GM18499 (cell line): ENCODE measurements around the gene ETV7.
"Not testable (repeated sequence)": the region's sequence is repeated elsewhere in the genome, so short reads cannot be mapped to it uniquely, and the experiment has no call there.

Source experiments
- ATAC-seq: cut with Tn5 transposase; IDR thresholded peaks from one replicate; pipeline ENCODE4 v1.9.1; 2021; ENCODE audit warnings: moderate number of reproducible peaks; ENCODE audit not compliant: insufficient read depth, unreplicated experiment

The ETV7 gene

DNA sequence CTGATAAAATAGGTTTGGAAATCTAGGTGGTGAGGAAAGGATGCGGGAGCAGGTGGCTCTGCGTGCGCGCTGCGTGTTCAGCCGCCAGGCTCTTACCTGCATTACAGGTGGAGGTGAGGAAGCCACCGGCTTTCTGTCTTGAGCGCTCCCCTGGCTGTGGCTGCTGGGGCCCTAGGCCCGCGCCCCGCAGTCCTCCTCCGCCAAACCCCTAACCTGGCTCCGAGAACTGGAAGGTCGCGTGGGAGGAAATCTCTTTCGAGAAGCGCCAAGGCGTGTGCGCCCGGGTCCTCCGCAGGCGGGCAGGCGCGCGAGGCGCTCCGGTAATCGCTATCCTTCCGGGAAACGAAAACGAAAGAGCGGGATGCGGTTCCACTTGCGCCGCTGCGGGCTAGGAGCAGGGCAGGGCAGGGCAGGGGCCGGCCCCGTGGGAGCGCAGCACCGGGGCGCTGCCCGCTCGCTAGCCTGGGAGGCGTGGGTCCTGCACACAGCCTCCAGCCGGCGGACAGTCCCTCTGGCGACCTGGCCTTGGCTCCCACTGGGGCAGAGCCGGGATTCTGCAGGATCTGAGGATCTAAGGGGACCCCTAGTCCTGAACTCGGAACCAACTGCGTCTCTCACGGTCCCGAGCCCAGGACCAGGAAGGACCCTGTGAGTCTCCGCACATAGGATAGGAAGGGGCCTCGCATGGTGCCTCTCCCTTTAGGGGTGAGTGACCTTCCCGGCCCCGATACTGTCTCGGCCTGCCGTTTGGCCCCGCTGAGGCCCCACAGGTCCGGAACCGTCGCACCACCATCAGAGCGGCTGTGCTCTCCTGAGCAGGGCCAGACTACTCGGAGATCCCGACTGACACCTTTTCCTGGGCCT lies at the start of gene ETV7:
Gene ETV7 (minus strand): TSS at position 230 of the 864 bp plus-strand sequence. CDS start 128 bp downstream, at position 102.
- ATAC-seq, result no peak

DNA sequence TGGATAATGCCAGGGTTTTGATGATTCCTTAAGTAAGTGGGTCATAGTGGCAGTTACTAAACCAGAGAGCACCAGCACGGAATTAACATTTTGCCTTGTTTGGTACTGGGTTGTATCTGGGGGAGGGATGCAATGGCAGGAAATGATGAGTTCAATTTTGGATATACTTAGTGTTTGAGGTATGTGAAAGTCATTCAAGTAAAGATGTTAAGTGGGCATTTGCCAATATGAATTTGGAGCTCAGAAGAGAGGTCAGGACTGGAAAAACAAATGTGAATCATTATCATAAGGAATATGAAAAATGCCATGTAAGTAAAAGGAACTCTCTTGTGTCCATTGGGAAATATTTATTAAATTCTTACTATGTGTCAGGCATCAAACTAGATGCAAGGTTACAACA lies 49.0 kb upstream of the ETV7 start:
- ATAC-seq, result no peak

DNA sequence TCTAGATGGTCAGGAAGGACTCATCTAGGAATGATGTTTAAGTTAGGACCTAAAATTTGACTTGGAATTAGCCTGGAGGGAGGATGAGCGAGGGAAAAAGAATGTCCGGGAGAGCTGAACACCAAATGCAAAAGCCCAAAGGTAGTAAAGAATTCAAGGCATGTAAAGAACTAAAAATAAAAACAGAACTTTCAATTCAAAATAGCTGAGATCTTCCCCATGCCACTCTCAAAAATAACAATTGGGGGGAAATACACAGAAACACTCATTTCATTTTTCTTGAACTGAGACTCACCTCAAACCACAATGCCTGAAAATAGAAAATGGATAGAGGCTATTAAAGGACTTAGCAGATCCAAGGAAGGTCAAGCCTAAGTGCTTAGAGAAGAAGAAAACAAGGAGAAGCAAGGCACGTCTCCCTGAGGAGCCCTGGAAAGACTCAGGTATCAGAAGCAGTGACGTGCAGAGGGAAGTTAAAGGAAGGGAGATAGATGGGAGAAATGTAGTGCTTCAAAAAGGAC lies 44.7 kb upstream of the ETV7 start:
- no peak for ATAC-seq

DNA sequence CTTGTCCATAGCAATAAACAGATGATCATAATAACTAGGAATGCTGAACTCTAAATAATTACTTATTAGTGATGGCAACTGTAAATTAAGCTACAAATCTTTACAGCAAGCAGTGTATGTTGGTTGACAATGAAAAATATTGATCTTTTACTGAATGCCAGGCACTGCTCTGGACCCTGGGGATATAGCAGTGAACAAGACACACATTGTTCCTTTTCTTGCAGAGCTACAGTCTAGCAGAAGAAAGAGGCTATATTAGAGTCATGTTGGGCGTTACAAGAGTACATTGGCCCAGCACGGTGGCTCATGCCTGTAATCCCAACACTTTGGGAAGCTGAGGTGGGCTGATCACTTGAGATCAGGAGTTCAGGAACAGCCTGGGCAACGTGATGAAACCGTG lies 43.7 kb upstream of the ETV7 start:
- ATAC-seq, result no peak

DNA sequence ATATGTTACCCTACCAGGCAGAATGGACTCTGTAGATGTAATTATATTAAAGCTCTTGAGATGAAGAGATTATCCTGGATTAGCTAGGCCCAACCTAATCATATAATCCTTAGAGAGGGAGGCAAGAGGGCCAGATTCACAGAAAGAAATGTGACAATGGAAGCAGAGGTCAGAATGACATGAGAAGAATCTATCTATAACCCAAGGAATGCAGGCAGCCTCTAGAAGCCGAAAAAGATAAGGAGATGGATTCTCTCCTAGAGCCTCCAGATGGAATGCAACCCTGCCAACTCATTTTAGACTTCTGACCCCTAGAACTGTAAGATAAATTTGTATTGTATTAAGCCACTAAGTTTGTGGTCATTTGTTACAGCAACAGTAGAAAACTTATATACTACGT lies 42.9 kb upstream of the ETV7 start:
- ATAC-seq, result no peak

DNA sequence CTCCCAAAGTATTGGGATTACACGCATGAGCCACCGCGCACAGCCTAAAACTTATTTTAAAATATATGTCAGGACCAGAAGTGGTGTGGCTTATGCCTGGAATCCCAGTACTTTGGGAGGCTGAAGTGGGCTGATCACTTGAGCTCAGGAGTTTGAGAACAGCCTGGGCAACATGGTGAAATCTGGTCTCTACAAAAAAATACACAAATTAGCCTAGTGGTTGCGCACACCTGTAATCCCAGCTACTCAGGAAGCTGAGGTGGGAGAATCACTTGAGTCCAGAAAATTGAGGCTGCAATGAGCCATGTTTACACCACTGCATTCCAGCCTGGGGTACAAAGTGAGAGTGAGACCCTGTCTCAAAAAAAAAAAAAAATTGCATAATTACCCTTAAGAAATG lies 41.4 kb upstream of the ETV7 start:
- no peak for ATAC-seq

DNA sequence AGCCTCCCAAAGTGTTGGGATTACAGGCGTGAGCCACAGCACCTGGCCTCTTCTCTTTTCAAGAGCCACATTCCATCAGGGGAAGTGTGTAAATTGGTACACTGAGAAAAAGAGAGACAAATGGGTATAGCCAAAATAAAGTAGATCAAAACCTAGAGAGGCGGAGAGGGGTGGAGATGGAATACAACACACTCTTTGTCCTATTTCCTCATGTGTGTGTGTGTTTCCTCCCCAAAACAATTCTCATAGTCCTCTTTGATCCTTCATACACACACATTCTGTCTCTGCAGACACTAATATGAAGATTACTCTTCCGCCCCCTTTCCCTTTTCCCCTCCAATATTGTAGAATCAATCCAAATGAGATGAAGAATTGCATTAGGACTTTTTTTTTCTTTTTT lies 39.2 kb upstream of the ETV7 start:
- no peak for ATAC-seq

DNA sequence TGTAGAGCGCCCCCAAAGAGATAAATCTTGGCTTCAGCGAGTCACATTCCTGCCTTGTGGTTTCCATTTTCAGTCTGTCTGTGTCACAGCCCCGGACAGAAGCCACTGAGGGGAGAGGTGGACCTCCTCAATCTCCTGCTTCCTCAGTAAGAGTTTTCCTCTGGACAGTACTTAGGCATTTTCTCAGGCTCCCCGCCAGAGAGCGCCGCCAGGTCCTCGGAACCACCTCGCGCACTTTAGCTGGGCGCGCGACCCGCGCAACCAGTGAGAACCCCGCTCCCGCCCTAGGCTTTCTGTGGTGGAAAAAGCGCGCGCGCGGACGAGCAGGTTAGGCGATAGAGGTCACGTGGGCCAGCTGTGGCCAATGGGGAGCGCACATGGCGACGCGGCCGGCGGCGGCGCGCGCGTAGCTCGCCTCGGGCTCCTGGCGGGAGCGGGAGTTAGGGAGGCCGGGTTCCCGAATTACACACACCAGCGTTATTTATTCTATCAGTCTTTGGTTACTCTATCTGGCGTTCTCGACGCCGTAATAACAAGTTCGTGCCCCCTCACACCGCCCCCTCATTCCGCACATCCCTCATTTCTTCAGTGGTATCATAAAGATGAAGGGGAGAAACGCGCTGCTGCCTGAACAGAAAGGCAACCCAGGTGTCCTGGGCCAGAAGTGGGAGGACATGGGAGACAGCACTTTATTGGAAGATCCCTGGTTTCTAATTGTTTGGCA lies 35.8 kb upstream of the ETV7 start:
- ATAC-seq, result peak; percentile 77

DNA sequence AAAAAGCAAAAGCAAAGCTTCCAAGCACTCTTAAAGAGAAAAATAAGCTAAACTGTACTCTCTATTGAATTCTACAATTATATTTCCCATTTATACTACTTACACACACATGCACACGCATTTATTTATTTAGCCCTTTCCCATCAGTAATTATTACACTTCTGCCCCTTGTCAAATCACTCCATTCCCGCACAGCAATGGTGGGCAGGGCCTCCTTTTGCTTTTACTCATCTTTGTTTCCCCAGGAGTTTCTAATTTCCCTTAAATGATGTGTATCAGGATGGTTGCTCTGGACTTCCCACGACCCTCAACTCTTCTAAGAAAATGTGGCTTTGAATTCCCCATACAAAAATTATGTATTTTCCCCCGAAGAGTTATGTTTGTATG lies 35.2 kb upstream of the ETV7 start:
- ATAC-seq, result no peak

DNA sequence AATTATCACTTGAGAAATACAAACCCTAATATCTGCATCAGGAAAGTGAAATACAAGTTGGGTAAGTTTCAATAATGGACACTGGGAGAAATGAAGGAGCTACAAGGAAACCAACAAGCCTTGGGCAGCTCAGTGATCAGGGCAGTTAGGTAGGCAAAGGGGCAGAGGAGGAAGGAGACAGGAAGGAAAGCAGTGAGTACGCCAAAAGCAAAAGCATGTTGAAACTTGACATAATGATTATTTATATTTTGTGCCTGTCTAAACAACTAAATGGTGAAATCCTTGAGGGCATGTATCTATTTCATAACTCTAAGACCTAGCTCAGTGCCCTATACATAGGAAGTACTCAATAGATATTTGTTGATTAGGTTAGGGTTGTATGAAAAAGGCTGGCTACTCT lies 31.8 kb upstream of the ETV7 start:
- ATAC-seq, result no peak

DNA sequence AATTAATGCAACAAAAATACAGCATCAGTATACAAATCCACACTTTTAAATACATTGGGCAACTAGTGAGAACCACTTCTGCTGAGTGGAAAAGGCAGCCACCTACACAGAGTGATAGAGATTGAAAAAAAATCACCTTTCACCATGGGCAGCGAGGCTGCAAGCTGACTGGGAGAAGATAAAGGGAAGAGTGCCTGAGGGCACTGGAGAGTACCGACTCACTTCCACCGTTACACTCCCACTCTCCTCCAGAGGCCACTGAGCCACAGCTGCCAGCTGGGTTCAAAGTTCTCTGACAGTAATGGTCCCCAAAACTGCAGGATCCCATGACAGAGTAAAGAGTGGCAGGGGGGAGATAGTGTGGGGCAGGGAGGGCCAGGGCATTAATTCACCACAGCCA lies 31.1 kb upstream of the ETV7 start:
- ATAC-seq, result no peak

DNA sequence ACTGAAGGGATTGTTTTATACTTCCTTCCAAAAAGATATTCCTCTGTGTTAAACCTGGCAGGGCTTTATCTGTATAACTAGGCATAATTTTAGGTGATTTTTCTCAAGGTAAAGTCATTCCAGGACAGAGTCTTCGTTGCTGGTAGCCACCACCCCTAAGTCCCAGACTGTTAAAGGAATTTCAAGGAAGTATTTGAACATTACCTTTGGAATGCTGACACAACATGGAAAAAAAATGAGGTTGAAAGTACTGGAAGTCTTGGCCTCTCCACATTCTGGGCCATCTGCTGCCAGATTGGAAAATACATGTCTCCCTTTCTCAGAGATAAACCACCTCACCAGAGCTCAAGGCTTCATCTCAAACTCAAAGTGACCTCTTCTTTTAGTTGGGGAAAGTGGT lies 27.0 kb upstream of the ETV7 start:
- no peak for ATAC-seq

DNA sequence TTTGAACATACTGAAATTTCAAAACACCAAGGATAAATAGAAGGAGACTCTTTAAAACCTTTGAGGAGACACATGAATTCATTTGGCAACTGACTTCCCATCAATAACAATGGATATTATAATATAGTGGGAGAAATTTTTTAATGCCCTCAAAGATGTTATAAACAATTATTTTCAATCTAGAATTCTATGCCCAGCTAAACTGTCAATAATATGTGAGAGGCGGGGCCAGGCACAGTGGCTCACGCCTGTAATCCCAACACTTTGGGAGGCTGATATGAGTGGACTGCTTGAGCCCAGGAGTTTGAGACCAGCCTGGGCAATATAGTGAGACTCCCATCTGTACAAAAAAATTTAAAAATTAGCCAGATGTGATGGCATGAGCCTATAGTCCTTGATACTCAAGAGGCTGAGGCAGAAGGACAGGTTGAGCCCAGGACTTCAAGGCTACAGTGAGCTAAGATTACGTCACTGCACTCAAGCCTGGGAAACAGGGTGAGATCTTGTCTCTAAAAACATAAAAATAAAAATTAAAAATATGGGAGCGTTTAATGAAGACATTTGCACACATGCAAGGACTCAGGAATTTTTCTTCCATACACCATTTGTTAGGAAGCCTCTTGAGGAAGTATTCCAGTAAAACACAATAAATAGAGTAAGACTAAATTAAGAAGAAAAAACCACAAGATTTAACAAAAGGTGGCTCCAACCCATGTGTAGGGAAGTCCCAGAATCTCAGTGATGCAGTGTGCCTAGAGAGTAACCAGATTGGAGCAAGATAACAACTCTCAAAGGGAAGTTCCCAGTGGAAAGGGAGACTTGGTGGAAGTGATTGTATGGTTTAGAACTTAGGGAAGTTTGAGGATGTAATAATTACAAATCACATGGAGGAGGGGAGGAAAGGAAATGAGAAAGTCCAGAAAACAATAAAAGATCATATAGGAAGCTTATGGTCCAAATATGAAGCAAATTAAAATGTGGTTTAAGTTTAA lies 26.3 kb upstream of the ETV7 start:
- ATAC-seq, result no peak

DNA sequence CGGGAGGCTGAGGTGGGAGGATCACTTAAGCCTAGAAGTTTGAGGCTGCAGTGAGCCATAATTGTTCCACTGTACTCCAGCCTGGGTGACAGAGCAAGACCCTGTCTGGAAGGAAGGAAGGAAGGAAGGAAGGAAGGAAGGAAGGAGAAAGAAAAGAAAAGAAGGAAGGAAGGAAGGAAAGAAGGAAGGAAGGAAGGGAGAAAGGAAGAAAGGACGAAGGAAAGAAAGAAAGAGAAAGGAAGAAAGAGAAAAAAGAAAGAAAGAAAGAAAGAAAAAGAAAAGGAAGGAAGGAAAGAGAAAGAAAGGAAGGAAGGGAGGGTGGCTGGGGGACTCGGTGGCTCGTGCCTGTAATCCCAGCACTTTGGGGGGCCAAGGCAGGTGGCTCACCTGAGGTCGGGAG lies 22.2 kb upstream of the ETV7 start:
- not testable (repeated sequence) for ATAC-seq

DNA sequence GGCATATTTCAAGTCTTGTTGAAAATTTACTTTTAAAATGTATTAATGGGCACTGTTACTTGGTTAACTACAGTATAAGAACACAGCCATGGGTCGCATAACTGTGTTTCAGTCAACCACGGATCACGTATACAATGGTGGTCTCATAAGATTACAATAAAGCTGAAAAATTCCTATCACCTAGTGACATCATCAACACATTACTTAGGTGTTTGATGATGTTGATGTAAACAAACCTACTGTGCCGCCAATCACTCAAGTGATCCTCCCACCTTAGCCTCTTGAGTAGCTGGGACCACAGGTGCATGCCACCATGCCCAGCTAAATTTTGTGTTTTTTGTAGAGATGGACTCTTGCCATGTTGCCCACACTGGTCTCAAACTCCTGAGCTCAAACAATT lies 16.7 kb upstream of the ETV7 start:
- no peak for ATAC-seq

DNA sequence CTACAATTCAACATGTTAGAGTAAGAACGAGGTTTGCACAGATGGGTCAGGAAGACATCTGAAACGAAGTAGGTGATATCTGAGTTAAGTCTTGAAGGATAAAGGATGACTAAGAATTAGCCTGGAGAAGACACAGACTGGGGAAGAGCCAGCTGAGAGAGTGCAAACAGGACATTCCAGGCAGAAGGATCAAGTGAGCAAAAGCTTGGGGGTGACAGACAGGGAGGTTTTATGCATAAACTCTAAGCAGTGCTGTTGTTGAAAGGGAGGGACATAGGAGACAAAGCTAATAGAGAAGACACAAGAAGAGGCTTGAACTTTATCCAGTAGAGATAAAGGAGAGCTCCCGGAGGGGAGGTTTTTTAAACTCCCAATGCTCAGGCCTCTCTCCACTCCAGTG lies 15.0 kb upstream of the ETV7 start:
- ATAC-seq, result no peak

DNA sequence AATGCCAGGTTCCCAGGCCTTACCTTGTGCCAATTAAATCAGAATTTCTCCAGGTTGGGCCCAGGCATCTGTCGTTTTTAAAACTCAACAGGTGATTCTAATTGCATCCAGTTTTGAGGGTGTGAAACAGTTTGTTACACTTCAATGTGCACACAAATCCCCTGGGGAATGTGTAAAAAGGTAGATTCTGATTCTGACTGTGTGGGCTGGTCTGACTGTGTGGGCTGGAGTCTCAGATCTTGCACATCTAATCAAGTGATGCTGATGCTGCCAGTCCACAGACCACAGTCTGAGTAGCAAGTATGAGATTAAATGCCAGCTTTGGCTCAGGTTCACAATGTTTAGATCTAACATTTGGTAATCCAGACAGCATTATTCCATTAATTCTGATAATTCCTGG lies 12.5 kb upstream of the ETV7 start:
- ATAC-seq, result no peak

DNA sequence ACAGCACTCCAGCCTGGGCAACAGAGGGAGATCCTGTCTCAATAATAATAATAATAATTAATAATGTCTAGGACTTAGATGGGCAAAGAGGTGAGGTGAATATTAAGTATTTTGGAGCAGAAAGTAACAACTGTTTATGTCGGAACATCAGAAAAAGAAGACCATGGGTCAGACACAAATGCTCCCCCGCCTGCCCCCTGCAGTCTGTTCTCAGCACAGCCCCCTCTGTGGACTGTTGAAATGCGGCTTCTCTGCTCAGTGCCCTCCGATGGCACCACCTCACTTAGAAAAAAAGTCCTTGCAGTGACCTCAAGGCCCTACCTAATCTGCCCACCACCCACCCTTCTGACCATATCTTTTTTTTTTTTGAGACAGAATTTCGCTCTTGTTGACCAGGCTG lies 5.2 kb upstream of the ETV7 start:
- ATAC-seq, result no peak

DNA sequence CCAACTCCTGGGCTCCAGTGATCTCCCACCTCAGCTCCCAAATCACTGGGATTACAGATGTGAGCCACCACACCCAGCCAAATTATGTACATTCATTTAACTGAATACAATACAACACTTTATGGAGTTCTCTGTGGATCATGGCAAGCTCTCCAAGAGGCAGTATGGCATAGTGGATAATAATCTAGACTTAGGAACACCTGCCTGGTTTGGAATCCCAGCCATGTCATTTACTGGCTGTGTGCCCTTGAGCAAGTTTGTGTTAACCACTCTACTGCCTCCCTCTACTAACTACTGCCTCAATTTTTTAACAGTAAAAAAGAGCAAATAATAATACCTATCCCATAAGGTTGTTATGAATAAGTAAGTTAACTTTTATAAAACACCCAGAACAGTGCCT lies 1.9 kb upstream of the ETV7 start:
- no peak for ATAC-seq
